HepG2 (cell line): Measurements from ENCODE around the gene SCAMP3. TPM values are rescaled to one million over a fixed set of nuclear protein-coding genes. Genes with fewer than 3 reads are reported as not detected.

Experiments used
- BHLHE40 ChIP-seq: IDR thresholded peaks from 2 replicates; pipeline ENCODE4 v1.6.1; 2011; ENCODE audit warnings: low read length, improper control_type of control experiment
- DRAP1 ChIP-seq: IDR thresholded peaks from 2 replicates; pipeline ENCODE4 v1.6.1; 2016; ENCODE audit warnings: missing genetic modification reagents, missing compliant biosample characterization
- MLXIP ChIP-seq: sonication (generic); formaldehyde crosslinking; IDR thresholded peaks from 2 replicates; pipeline ENCODE4 v1.9.0; 2021; ENCODE audit warnings: missing genetic modification reagents, borderline replicate concordance
- PAXIP1 ChIP-seq: sonication (generic); formaldehyde crosslinking; conservative IDR thresholded peaks from 2 replicates; pipeline ENCODE4 v1.4.0; 2020; ENCODE audit warnings: mild to moderate bottlenecking, missing genetic modification reagents, moderate library complexity
- PHF8 ChIP-seq: sonication (generic); formaldehyde crosslinking; IDR thresholded peaks from 2 replicates; pipeline ENCODE4 v1.5.0; 2020; ENCODE audit warnings: missing genetic modification reagents
- SALL2 ChIP-seq: sonication (generic); formaldehyde crosslinking; IDR thresholded peaks from 2 replicates; pipeline ENCODE4 v1.8.1; 2023; ENCODE audit warnings: mild to moderate bottlenecking, missing genetic modification reagents, inconsistent platforms
- SOX13 ChIP-seq, 3 experiments: fragments of 450-650 bp in 1 of 3; sonication (generic) in 1 of 3; formaldehyde crosslinking in 1 of 3; IDR thresholded peaks in 2 of 3; conservative IDR thresholded peaks in 1 of 3; 2 replicates each; pipeline versions ENCODE4 v1.5.0 to v1.6.1; 2016 to 2020; ENCODE audit warnings: antibody characterized with exemption in 1 of 3, mild to moderate bottlenecking in 1 of 3, missing compliant biosample characterization in 1 of 3, missing genetic modification reagents in 1 of 3, moderate library complexity in 1 of 3
- TCF7 ChIP-seq: sonication (generic); IDR thresholded peaks from 2 replicates; pipeline ENCODE4 v1.6.1; 2016; ENCODE audit warnings: antibody characterized with exemption, low read depth
- ZBED4 ChIP-seq: sonication (generic); formaldehyde crosslinking; IDR thresholded peaks from 2 replicates; pipeline ENCODE4 v1.4.0; 2020; ENCODE audit warnings: missing genetic modification reagents, borderline replicate concordance
- ZMYM4 ChIP-seq: sonication (generic); formaldehyde crosslinking; IDR thresholded peaks from 2 replicates; pipeline ENCODE4 v1.8.1; 2023; ENCODE audit warnings: mild to moderate bottlenecking, missing genetic modification reagents
- ZNF274 ChIP-seq: sonication (generic); formaldehyde crosslinking; IDR thresholded peaks from 2 replicates; pipeline ENCODE4 v1.5.1; 2020; ENCODE audit warnings: mild to moderate bottlenecking, missing genetic modification reagents
- ZNF530 ChIP-seq: sonication (generic); formaldehyde crosslinking; IDR thresholded peaks from 2 replicates; pipeline ENCODE4 v1.5.0; 2020; ENCODE audit warnings: low read depth, mild to moderate bottlenecking, missing genetic modification reagents
- ZNF672 ChIP-seq: sonication (generic); formaldehyde crosslinking; IDR thresholded peaks from 2 replicates; pipeline ENCODE4 v1.8.1; 2022; ENCODE audit warnings: missing genetic modification reagents
- ZNF780A ChIP-seq: sonication (generic); formaldehyde crosslinking; IDR thresholded peaks from 2 replicates; pipeline ENCODE4 v1.8.0; 2022; ENCODE audit warnings: mild to moderate bottlenecking, missing genetic modification reagents, moderate library complexity
- polyA plus RNA-seq, 8 experiments: library from polyadenylated mRNA; depleted of rRNA in 3 of 8; stranded (reverse) in 7 of 8; unstranded in 1 of 8; fragments of >200 nt; fragmentation: Illumina TruSeq in 4 of 8; extraction: Trizol in 4 of 8; gene quantifications; 2 replicates each; pipeline versions ENCODE4 v1.2.1 to v1.2.3, GENCODE V29; 2011 to 2016; ENCODE audit warnings: low read depth in 4 of 8, missing spikeins in 1 of 8, mixed read lengths in 1 of 8; ENCODE audit not compliant: insufficient read depth in 1 of 8
- total RNA-seq, 5 experiments: library from RNA; depleted of rRNA; stranded (reverse); fragments of >200 nt; fragmentation: Illumina TruSeq; extraction: Trizol; gene quantifications; 2 replicates each; pipeline ENCODE4 v1.2.3, GENCODE V29; 2016; ENCODE audit warnings: low read depth in 1 of 5
- TF ChIP-seq, protein P1 (sequence below): conservative IDR thresholded peaks from 2 replicates; pipeline ENCODE4 v1.6.1; 2018; ENCODE audit warnings: missing genetic modification reagents

SCAMP3 gene
- total and polyA plus RNA-seq, 2 of the 13 experiments (the other 11 are each of a cell fraction or from before 2014, with no cell fraction given), result 46.8 to 83.3 TPM

- TF ChIP-seq, protein P1, sequence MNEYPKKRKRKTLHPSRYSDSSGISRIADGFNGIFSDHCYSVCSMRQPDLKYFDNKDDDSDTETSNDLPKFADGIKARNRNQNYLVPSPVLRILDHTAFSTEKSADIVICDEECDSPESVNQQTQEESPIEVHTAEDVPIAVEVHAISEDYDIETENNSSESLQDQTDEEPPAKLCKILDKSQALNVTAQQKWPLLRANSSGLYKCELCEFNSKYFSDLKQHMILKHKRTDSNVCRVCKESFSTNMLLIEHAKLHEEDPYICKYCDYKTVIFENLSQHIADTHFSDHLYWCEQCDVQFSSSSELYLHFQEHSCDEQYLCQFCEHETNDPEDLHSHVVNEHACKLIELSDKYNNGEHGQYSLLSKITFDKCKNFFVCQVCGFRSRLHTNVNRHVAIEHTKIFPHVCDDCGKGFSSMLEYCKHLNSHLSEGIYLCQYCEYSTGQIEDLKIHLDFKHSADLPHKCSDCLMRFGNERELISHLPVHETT (CRISPR knock-in tag), result no peak
- TF ChIP-seq PAXIP1 (CRISPR knock-in tag) (peak; percentile 70; the same call in 1 of the 2 replicates), SOX13 (IDR thresholded peaks at IDR 0.05) (no peak), SOX13 (CRISPR knock-in tag; conservative IDR thresholded peaks at IDR 0.05 in 1 of 2, IDR thresholded peaks at IDR 0.05 in 1 of 2) (peak in 1 of 2 experiments; percentile 7; a peak in 1 of 4 replicates), ZBED4 (CRISPR knock-in tag) (peak; percentile 48; the same call in 1 of the 2 replicates), PHF8 (peak; percentile 73), ZMYM4 (CRISPR knock-in tag) (peak; percentile 77), ZNF274 (CRISPR knock-in tag) (no peak), MLXIP (CRISPR knock-in tag) (no peak), ZNF672 (no peak), BHLHE40 (peak; percentile 50; the same call in 1 of the 2 replicates), ZNF780A (CRISPR knock-in tag) (no peak), ZNF530 (CRISPR knock-in tag) (no peak), TCF7 (no peak), DRAP1 (peak; percentile 96), SALL2 (CRISPR knock-in tag) (no peak)
These were observed 46.6 kb upstream of the SCAMP3 start, which contains the start of gene FDPS (continued) for GRCh38 chr1:155308493-155309422.
